ENCODE data around the gene PEX19. TPM values are rescaled to one million over a fixed set of nuclear protein-coding genes. Genes with fewer than 3 reads are reported as not detected.

Gene PEX19, protein sequence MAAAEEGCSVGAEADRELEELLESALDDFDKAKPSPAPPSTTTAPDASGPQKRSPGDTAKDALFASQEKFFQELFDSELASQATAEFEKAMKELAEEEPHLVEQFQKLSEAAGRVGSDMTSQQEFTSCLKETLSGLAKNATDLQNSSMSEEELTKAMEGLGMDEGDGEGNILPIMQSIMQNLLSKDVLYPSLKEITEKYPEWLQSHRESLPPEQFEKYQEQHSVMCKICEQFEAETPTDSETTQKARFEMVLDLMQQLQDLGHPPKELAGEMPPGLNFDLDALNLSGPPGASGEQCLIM
- total RNA-seq (2012; rRNA removed): 46.5 and 56.5 TPM in 2 replicates

DNA sequence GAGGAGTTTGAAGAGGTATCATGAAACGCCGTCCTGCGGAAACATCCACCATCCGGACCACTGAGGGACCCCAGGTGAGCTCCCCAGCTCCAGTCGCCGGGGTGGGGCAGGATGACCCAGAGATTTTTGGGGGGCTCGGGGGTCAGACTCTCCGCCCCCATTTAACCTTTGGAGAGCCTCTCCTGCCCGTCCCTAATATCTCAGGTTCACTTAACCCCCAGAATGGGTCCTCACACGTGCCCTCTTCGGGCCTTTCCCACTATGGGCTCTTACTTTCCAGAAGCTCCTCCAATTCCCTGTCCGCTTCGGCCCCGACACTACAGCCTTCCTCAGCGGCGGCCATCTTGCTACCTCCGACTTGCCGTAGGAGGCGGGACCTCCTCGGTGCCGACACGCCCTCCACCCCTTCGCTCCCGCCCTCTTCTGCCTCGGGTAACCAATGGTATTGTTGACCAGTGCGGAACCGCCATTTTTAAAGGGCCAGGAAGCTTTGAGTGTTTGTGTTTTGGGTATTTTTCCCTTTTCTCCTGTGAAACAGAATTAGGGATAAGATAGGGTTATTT lies at the start of gene PEX19:
TSS of gene PEX19 (minus strand) at position 352 of the 563 bp plus-strand sequence. CDS start at position 343, 9 bp downstream.
- peaks cover 40% of the 10 kb centered on the region for H3K36me3 ChIP-seq (ENCODE audit: insufficient read depth, low read length)
- H3K9ac ChIP-seq (ENCODE audit: low read depth, low read length): peak within 1 kb of the TSS; percentile 96
- H3K4me2 ChIP-seq (ENCODE audit: low read length): peak within 1 kb of the TSS; percentile 85
- peak within 1 kb of the TSS; percentile 76 for H3K4me3 ChIP-seq (ENCODE audit: low read length)
- H3K9me3 ChIP-seq (replicated peaks; ENCODE audit: low read length): no peaks in the 10 kb centered on the region
- H3K4me1 ChIP-seq (ENCODE audit: control insufficient read depth, insufficient read depth, low read length): peaks cover 12% of the 10 kb centered on the region
- no peaks in the 10 kb centered on the region for H3K27me3 ChIP-seq (ENCODE audit: control insufficient read depth, insufficient read depth, low read length)

DNA sequence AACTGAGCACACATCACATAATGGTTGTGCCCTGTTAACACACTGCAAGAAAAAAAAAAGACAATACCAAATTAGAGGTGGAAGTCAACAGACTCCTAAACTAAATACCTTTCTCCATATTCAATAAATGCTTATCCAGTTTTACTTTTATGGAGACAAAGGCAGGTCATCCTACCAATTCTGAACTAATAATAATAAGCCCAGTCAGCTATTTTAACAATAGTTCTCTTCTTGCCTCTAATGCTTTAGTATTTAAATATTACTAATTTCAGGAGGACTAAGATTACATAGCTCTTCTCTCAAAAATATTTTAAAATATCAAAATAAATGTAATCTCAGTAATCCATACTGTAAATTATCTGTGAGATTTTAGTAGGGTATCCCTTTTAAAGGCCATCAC lies 47.6 kb upstream of the PEX19 start:
- Histone ChIP-seq H3K36me3 (ENCODE audit: insufficient read depth, low read length) (peaks cover 81% of the 10 kb centered on the region), H3K27me3 (ENCODE audit: control insufficient read depth, insufficient read depth, low read length) (no peaks in the 10 kb centered on the region), H3K4me1 (ENCODE audit: control insufficient read depth, insufficient read depth, low read length) (no peaks in the 10 kb centered on the region), H3K9ac (ENCODE audit: low read depth, low read length) (no peak overlapping the region), H3K4me2 (ENCODE audit: low read length) (no peak overlapping the region), H3K4me3 (ENCODE audit: low read length) (no peak overlapping the region), H3K9me3 (replicated peaks; ENCODE audit: low read length) (no peaks in the 10 kb centered on the region)

DNA sequence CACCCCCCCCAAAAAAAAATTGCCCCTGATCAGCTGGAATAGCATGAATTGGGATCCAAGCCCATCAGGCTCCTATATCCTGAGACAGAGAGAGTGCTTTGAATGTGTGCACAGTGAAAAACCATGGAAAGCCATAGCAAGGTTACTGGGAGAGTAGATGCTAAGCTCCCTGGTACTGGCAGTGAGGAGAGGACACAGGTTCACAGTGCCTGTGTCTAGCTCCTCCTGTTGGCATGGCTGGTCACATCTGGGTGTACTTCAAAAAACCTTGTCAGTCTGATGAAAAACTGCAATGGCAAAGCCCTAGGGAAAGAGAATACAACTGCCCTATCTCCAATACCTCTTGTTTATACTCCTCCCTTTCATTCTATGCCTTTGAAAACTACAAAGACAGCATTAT lies 45.2 kb upstream of the PEX19 start:
- peaks cover 90% of the 10 kb centered on the region for H3K36me3 ChIP-seq (ENCODE audit: insufficient read depth, low read length)
- no peaks in the 10 kb centered on the region for H3K4me1 ChIP-seq (ENCODE audit: control insufficient read depth, insufficient read depth, low read length)
- H3K9ac ChIP-seq (ENCODE audit: low read depth, low read length): no peak overlapping the region
- H3K9me3 ChIP-seq (replicated peaks; ENCODE audit: low read length): no peaks in the 10 kb centered on the region
- H3K4me2 ChIP-seq (ENCODE audit: low read length): no peak overlapping the region
- no peak overlapping the region for H3K4me3 ChIP-seq (ENCODE audit: low read length)
- no peaks in the 10 kb centered on the region for H3K27me3 ChIP-seq (ENCODE audit: control insufficient read depth, insufficient read depth, low read length)

DNA sequence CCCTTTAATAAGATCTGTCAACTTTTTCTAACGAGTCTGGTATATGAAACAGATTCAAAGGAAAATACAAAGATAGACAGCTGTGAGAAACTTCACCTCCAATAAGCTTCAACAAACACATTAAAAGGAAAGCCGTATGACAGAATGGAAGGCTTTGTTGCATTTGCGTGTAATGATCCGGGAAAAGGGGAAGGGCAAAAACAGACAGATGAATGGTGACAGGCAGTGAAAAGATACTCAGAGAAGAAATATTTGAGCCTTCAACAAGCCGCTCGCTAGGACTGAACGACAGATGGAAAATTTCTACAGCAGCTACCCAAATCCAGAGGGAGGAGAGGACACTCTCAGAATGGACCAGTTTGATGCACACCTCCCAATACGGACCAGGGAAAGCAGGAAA lies 43.3 kb upstream of the PEX19 start:
- Histone ChIP-seq H3K36me3 (ENCODE audit: insufficient read depth, low read length) (peaks cover 88% of the 10 kb centered on the region), H3K4me1 (ENCODE audit: control insufficient read depth, insufficient read depth, low read length) (no peaks in the 10 kb centered on the region), H3K9ac (ENCODE audit: low read depth, low read length) (no peak overlapping the region), H3K9me3 (replicated peaks; ENCODE audit: low read length) (no peaks in the 10 kb centered on the region), H3K27me3 (ENCODE audit: control insufficient read depth, insufficient read depth, low read length) (no peaks in the 10 kb centered on the region), H3K4me3 (ENCODE audit: low read length) (no peak overlapping the region), H3K4me2 (ENCODE audit: low read length) (no peak overlapping the region)

DNA sequence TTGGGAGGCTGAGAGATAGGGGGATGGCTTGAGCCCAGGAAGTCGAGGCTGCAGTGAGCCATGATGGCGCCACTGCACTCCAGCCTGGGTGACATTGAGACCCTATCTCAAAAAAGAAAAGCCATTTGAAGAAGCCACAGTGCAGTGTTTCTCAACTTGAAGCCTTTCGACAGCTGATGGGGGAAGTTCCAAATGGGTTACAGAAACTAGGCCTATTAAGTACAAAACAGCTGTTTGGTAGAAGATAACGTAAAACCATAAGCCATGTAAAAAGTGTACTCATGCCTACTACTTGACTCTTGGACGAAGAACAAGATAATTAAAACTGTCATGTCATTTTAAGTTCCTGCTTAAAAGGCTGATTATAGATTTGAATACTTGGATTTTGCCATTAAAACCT lies 41.5 kb upstream of the PEX19 start:
- Histone ChIP-seq H3K4me2 (ENCODE audit: low read length) (no peak overlapping the region), H3K4me1 (ENCODE audit: control insufficient read depth, insufficient read depth, low read length) (no peaks in the 10 kb centered on the region), H3K9ac (ENCODE audit: low read depth, low read length) (no peak overlapping the region), H3K9me3 (replicated peaks; ENCODE audit: low read length) (no peaks in the 10 kb centered on the region), H3K36me3 (ENCODE audit: insufficient read depth, low read length) (peaks cover 91% of the 10 kb centered on the region), H3K4me3 (ENCODE audit: low read length) (no peak overlapping the region), H3K27me3 (ENCODE audit: control insufficient read depth, insufficient read depth, low read length) (no peaks in the 10 kb centered on the region)

DNA sequence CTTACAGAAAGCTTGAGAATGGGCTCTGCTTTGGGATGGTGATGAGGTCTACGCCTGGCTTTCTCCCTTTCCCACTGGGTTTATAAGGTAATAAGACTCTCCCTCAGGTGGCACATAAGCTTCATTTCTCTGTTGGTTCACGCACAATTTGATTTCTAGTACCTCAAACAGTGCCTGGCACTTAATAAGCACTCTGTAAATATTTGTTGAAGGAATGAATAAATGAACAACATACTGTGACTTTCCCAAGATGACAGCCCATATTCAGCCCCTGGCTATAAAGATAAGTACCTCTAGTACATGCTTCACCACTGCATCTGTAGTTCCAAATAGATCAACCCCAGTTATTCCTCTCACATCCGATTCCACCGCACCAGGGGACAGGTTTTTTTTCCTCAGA lies 40.3 kb upstream of the PEX19 start:
- no peak overlapping the region for H3K4me2 ChIP-seq (ENCODE audit: low read length)
- no peaks in the 10 kb centered on the region for H3K27me3 ChIP-seq (ENCODE audit: control insufficient read depth, insufficient read depth, low read length)
- H3K9ac ChIP-seq (ENCODE audit: low read depth, low read length): no peak overlapping the region
- no peak overlapping the region for H3K4me3 ChIP-seq (ENCODE audit: low read length)
- no peaks in the 10 kb centered on the region for H3K9me3 ChIP-seq (replicated peaks; ENCODE audit: low read length)
- H3K36me3 ChIP-seq (ENCODE audit: insufficient read depth, low read length): peaks cover 83% of the 10 kb centered on the region
- H3K4me1 ChIP-seq (ENCODE audit: control insufficient read depth, insufficient read depth, low read length): no peaks in the 10 kb centered on the region

DNA sequence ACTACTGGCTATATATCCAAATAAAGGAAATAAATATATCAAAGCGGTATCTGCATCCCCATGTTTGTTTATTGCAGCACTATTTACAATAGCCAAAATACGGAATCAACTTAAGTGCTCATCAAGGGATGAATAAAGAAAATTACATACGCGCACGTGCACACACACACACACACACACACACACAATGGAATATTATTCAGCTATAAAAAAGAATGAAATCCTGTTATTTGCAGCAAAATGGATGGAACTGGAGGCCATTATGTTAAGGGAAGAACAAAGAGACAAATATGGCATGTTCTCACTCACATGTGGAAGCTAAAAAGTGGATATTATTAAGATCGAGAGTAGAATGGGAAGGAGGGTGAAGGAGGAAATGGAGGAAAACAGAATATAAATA lies 37.9 kb upstream of the PEX19 start:
- Histone ChIP-seq H3K27me3 (ENCODE audit: control insufficient read depth, insufficient read depth, low read length) (no peaks in the 10 kb centered on the region), H3K4me2 (ENCODE audit: low read length) (no peak overlapping the region), H3K4me1 (ENCODE audit: control insufficient read depth, insufficient read depth, low read length) (no peaks in the 10 kb centered on the region), H3K9ac (ENCODE audit: low read depth, low read length) (no peak overlapping the region), H3K36me3 (ENCODE audit: insufficient read depth, low read length) (peaks cover 72% of the 10 kb centered on the region), H3K9me3 (replicated peaks; ENCODE audit: low read length) (no peaks in the 10 kb centered on the region), H3K4me3 (ENCODE audit: low read length) (no peak overlapping the region)

DNA sequence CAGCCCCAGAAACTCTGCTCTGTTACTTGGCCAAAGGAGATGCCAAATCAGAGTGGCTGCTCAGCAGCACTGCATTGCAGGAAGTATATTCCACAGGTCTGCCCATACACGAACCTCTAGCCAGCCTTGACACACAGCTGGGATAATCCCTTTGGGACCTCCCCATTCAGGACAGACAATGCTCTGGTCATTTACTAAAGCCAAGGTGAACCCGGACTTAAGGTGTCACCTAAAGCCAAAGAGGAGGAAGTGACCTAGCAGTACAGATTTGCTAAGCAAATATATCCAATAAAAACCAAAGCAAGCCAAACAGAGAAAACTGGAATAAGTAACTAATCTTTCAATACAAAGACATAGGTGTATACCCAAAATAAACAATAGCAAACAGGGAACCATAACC lies 30.4 kb upstream of the PEX19 start:
- Histone ChIP-seq H3K9me3 (replicated peaks; ENCODE audit: low read length) (no peaks in the 10 kb centered on the region), H3K27me3 (ENCODE audit: control insufficient read depth, insufficient read depth, low read length) (no peaks in the 10 kb centered on the region), H3K4me3 (ENCODE audit: low read length) (no peak overlapping the region), H3K36me3 (ENCODE audit: insufficient read depth, low read length) (peaks cover 78% of the 10 kb centered on the region), H3K4me2 (ENCODE audit: low read length) (no peak overlapping the region), H3K4me1 (ENCODE audit: control insufficient read depth, insufficient read depth, low read length) (peaks cover under 1% of the 10 kb centered on the region), H3K9ac (ENCODE audit: low read depth, low read length) (no peak overlapping the region)

DNA sequence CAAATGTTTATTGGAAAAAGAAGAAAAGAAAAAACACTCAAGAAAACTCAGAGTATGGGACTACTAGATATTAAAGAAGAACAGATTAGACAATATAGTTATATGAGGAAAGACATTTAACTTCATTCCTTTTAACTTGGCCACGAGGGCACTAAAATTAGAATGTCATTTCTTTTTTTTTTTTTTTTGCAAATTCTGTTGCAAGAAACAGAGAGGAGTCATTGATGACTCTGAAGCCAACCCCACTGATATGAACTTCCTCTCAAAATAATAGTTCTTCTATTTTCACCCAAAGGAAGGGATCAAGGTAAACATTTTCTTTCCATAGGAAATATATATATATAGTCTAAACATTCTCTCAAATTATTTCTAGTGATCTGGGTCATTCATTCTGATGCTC lies 24.6 kb upstream of the PEX19 start:
- Histone ChIP-seq H3K9me3 (replicated peaks; ENCODE audit: low read length) (no peaks in the 10 kb centered on the region), H3K27me3 (ENCODE audit: control insufficient read depth, insufficient read depth, low read length) (no peaks in the 10 kb centered on the region), H3K9ac (ENCODE audit: low read depth, low read length) (peak overlapping the region; percentile 50), H3K4me1 (ENCODE audit: control insufficient read depth, insufficient read depth, low read length) (peaks cover 17% of the 10 kb centered on the region), H3K4me2 (ENCODE audit: low read length) (peak overlapping the region; percentile 55), H3K4me3 (ENCODE audit: low read length) (no peak overlapping the region), H3K36me3 (ENCODE audit: insufficient read depth, low read length) (peaks cover 92% of the 10 kb centered on the region)

DNA sequence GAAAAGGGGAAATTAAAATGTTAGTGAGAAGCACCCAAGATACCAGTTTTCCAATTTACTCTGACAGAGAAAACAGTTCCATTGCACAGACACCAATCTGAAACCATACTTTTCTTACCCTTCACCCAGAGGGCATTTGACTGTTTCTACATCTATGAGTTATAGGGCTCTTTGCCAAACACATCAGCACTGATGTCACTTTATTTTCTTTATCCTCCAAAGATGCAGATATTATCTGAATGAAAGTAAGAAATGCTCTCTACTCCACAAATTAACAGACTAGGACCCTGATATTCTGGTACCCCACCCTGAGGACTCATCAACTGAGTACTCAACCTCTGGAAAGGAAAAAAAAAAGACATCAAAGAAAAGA lies 24.2 kb upstream of the PEX19 start:
- Histone ChIP-seq H3K4me2 (ENCODE audit: low read length) (peak overlapping the region; percentile 55), H3K4me1 (ENCODE audit: control insufficient read depth, insufficient read depth, low read length) (peaks cover 17% of the 10 kb centered on the region), H3K36me3 (ENCODE audit: insufficient read depth, low read length) (peaks cover 90% of the 10 kb centered on the region), H3K27me3 (ENCODE audit: control insufficient read depth, insufficient read depth, low read length) (no peaks in the 10 kb centered on the region), H3K9ac (ENCODE audit: low read depth, low read length) (peak overlapping the region; percentile 50), H3K9me3 (replicated peaks; ENCODE audit: low read length) (no peaks in the 10 kb centered on the region), H3K4me3 (ENCODE audit: low read length) (no peak overlapping the region)

DNA sequence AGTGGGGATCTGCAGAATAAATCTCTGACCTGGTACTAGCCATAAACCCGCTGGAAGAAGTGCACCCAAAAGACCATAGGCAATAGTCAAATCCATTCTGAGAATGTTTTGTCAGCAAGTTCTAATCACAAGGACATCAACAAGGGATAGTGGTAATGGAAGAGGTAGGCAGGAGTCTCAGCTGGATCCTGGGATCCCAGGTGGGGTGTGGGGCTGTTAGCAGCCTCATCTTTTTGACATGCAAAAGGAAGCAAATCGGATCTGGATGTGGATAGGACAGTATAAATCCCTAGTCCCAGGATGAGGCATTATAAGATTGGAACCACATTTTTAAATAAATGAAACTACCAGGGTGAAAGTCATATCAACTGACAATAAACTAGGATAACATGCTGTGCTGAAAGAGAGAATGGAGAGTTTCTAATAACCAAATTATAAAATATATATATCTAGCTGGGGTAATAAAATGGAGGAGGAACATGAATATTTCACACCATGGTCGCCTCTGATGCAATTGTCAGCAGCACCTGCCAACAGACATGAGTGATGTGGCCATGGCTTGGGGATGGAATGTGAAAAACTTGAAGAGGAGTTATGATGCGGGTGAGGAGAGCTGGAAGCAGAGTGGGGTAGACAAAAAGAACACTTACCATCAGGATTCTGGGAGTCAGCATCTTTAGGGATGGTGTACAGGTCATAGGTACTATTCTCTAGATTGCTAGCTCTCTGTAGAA lies 23.7 kb upstream of the PEX19 start:
- H3K9ac ChIP-seq (ENCODE audit: low read depth, low read length): no peak overlapping the region
- peaks cover 17% of the 10 kb centered on the region for H3K4me1 ChIP-seq (ENCODE audit: control insufficient read depth, insufficient read depth, low read length)
- H3K36me3 ChIP-seq (ENCODE audit: insufficient read depth, low read length): peaks cover 88% of the 10 kb centered on the region
- H3K4me2 ChIP-seq (ENCODE audit: low read length): peak overlapping the region; percentile 55
- no peaks in the 10 kb centered on the region for H3K9me3 ChIP-seq (replicated peaks; ENCODE audit: low read length)
- no peak overlapping the region for H3K4me3 ChIP-seq (ENCODE audit: low read length)
- no peaks in the 10 kb centered on the region for H3K27me3 ChIP-seq (ENCODE audit: control insufficient read depth, insufficient read depth, low read length)
